ENCODE measurements around the gene GAR1. TPM values are rescaled to one million over a fixed set of nuclear protein-coding genes. Genes with fewer than 3 reads are reported as not detected.

Gene GAR1
- polyA plus RNA-seq, 2 of the 4 experiments (the other 2 are of a cell fraction): 44.1 to 69.6 TPM

DNA sequence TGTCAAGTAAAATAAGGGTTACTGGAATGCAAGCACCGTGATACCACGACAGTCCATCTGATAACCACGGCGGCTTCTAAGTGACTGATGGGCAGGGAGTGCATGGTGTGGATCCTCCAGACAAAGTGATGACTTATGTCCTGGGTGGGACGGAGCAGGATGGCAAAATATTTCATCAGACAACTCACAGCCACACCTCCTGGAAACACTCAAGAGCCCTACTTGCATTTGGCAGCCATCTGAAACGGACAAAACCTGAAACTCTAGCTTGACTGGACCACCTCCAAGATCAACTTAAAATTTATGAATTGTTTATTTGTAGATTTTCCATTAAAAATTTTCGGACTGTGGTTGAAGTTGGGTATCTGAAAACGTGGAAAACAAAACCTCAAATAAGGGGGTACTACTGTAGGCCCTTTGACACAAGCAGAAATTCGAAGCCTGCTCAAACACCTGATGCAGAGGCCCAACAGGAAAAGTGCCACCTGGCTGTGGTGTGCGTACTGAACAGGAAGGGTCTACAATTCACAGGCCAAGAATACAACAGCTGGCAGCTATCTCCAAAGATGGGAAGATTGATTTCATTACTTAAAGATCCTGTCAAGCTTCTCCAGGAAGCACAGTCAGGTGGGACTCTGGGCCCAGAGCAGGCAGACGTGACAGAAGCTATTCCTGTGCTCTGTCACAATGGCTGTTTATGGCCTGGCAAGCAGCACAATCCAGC is 58.4 kb downstream of the GAR1 start:
- POLR2A ChIA-PET: no interaction called here
- DNase-seq (ENCODE audit: low read depth in 1 of 2, low spot score in 1 of 2): no peak
- CTCF ChIA-PET: no interaction called here
- 39% methylated on average over 11 of the region's 11 CpGs for WGBS (ENCODE audit: missing lambda C conversion rate)
- no peak for TF ChIP-seq RARB (CRISPR knock-in tag; IDR thresholded peaks at IDR 0.05)
- no peaks in the 10 kb centered on the region for H3K4me1 ChIP-seq
- no peaks in the 10 kb centered on the region for H3K9me3 ChIP-seq
- FAIRE-seq: no peak
- H3K4me3 ChIP-seq: no peak overlapping the region
- no peak overlapping the region for H3K27ac ChIP-seq
- ATAC-seq: no peak
- H3K4me2 ChIP-seq: no peak overlapping the region

Other genes starting within 250 kb of the GAR1 start
- gene CASP6, start 112.3 kb upstream of the GAR1 start, polyA plus RNA-seq (2011; rRNA removed): 32.6 and 39.2 TPM in 2 replicates
- 19.2 to 21.2 TPM (median 19.8 TPM) in 3 replicates for gene CASP6, start 112.3 kb upstream of the GAR1 start, polyA plus RNA-seq (2017; fragmentation: RNase III; extraction: RNeasy Plus Mini Kit Qiagen cat#74134 plus additional on column Dnase treatment)
- 39.3 and 39.7 TPM in 2 replicates for gene PLA2G12A, start 85.7 kb upstream of the GAR1 start, polyA plus RNA-seq (2011; rRNA removed)
- gene PLA2G12A, start 85.7 kb upstream of the GAR1 start, polyA plus RNA-seq (2017; fragmentation: RNase III; extraction: RNeasy Plus Mini Kit Qiagen cat#74134 plus additional on column Dnase treatment): 8.2 to 13.4 TPM (median 9.8 TPM) in 3 replicates
- gene CFI, start 13.8 kb upstream of the GAR1 start, polyA plus RNA-seq (2011; rRNA removed): 2.2 and 2.8 TPM in 2 replicates
- gene CFI, start 13.8 kb upstream of the GAR1 start, polyA plus RNA-seq (2017; fragmentation: RNase III; extraction: RNeasy Plus Mini Kit Qiagen cat#74134 plus additional on column Dnase treatment): 0.76 to 2.6 TPM (median 2.2 TPM) in 3 replicates
- 0.10 and 0.16 TPM in 2 replicates for gene RRH, start 12.2 kb downstream of the GAR1 start, polyA plus RNA-seq (2011; rRNA removed)
- gene RRH, start 12.2 kb downstream of the GAR1 start, polyA plus RNA-seq (2017; fragmentation: RNase III; extraction: RNeasy Plus Mini Kit Qiagen cat#74134 plus additional on column Dnase treatment): 0.10 to 0.18 TPM (median 0.12 TPM) in 3 replicates
- gene LRIT3, start 32.3 kb downstream of the GAR1 start, polyA plus RNA-seq (2011; rRNA removed): 0.04 and 0.06 TPM in 2 replicates
- 0.04 to 0.08 TPM (median 0.06 TPM) in 3 replicates for gene LRIT3, start 32.3 kb downstream of the GAR1 start, polyA plus RNA-seq (2017; fragmentation: RNase III; extraction: RNeasy Plus Mini Kit Qiagen cat#74134 plus additional on column Dnase treatment)
- gene EGF, start 97.1 kb downstream of the GAR1 start, polyA plus RNA-seq (2011; rRNA removed): 0.98 and 1.1 TPM in 2 replicates
- gene EGF, start 97.1 kb downstream of the GAR1 start, polyA plus RNA-seq (2017; fragmentation: RNase III; extraction: RNeasy Plus Mini Kit Qiagen cat#74134 plus additional on column Dnase treatment): 0.54 to 0.59 TPM (median 0.58 TPM) in 3 replicates

Data from A549 (cell line).